Stomach (tissue), 4 donors: ENCODE data around the gene ERCC4.

Experiments
- POLR2A ChIP-seq, 4 donors: fragments of 450-650 bp; IDR thresholded peaks; one replicate each; pipeline ENCODE4 v1.6.1; 2016; ENCODE audit warnings: antibody characterized with exemption in 4 of 4, control low read depth in 2 of 4, mild to moderate bottlenecking in 1 of 4, moderate library complexity in 1 of 4
- POLR2AphosphoS5 ChIP-seq, 3 donors: sonication (generic); formaldehyde crosslinking; IDR thresholded peaks; one replicate each; pipeline ENCODE4 v1.6.1; 2016; ENCODE audit warnings: antibody characterized with exemption in 3 of 3

GRCh38 chr16:13982451-13982850 is 62.5 kb downstream of the ERCC4 start:
- TF ChIP-seq POLR2AphosphoS5 (IDR thresholded peaks at IDR 0.05) (no peak), POLR2A (IDR thresholded peaks at IDR 0.05) (no peak)
